Mononuclear cell (primary cell): ENCODE measurements around the gene NCK2. TPM values are rescaled to one million over a fixed set of nuclear protein-coding genes. Genes with fewer than 3 reads are reported as not detected.

ENCODE experiments used
- H3K27me3 ChIP-seq: 2 replicates; pipeline ENCODE4 v1.6.0; 2011; ENCODE audit warnings: low read length, control low read depth; ENCODE audit not compliant: insufficient read depth
- H3K4me1 ChIP-seq: 2 replicates; pipeline ENCODE4 v1.5.1; 2011; ENCODE audit warnings: mild to moderate bottlenecking, low read length, control low read depth; ENCODE audit not compliant: insufficient read depth
- H3K4me3 ChIP-seq: 2 replicates; pipeline ENCODE4 v1.5.1; 2011; ENCODE audit warnings: mild to moderate bottlenecking, low read length, moderate library complexity
- H3K9me3 ChIP-seq: 2 replicates; pipeline ENCODE4 v1.5.1; 2011; ENCODE audit warnings: low read depth, mild to moderate bottlenecking, control low read depth, low read length
- total RNA-seq: library from RNA; depleted of rRNA; stranded (reverse); fragments of >200 nt; gene quantifications from one replicate; pipeline ENCODE4 v1.2.3, GENCODE V29; 2012

NCK2 gene
- total RNA-seq, result 82.7 TPM

DNA sequence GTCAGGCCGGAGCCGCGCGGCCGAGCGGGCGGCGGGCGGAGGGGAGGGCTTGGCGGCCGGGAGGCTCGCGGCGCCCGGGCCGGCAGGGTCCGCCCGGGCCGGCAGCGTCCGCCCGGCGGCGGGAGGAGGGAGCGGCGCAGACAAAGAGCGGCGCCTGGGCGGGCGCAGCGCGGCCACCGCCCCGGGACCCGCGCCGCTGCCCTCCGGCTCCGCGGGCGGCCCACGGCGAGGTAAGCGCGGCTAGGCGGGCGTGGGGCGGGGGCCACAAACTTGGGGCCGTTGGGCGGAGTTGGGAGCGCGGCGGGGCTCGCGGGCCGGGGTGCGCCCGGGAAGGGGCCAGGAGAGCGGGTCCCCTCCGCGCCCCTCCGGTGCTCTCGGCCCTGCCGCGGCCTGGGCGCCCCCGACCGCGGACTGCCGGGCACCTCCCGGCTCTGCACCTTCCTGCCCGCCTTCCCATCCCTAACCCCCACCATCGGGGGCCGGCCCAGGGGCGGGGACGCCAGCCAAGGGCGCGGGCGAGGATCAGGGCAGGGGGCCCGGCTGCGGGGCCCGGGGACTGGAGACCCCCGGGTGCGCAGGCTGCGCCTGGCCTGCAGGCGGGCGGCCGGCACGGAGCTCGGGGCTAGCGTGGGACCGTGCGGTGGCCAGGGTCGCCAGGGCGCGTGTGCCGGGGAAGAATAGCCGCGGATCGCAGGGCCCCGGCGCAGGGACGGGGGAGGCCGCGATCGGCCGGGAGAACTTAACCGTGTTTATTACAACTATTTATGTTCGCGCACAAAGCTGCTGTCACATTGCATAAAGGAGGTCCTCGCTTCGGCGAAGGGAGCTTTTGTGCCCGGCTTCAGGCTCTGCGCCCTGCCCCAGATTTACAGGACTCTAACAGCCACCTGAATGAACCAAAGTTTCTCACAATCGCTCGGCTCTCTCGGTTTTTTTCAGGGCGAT lies at the start of gene NCK2:
Gene NCK2, plus strand, starts transcription at position 4 of the 945 bp plus-strand sequence. CDS start 110,152 bp downstream, outside the sequence.
- Histone ChIP-seq H3K27me3 (no peaks in the 10 kb centered on the region), H3K9me3 (no peaks in the 10 kb centered on the region), H3K4me1 (peaks cover 59% of the 10 kb centered on the region), H3K4me3 (peak within 1 kb of the TSS; percentile 69)

DNA sequence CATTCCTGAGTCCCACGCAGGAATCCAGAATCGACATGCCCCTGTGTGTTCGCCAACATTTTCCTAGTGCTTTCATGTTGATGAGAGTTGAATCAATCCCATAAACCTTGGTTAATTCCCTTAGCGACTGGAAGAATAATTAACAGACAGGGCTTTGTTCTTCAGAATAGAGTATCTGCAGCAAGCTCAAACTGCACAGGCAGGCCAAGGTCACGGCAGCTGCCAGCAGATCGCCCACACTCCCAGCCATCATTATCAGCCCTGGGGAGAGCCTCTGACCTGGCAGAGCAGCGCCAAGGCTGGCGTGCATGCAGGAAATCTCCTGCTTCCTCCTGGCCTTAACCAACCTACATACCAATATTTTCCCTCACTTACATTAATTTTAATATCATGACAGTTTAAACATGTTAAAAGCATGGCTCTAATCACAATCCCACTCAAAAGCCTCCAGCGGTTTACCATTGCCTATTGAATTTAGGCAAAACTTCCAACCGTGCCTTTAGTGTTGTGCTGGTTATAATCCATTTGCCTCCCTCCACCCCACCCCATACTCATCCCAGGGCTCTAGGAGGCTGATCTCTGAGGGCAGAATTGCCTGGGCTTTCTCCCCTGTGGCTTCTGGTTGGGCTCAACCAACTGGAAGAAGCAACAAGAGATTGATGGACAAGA lies 46.8 kb upstream of the NCK2 start:
- no peak overlapping the region for H3K4me3 ChIP-seq
- no peaks in the 10 kb centered on the region for H3K9me3 ChIP-seq
- H3K4me1 ChIP-seq, result no peaks in the 10 kb centered on the region
- H3K27me3 ChIP-seq, result peaks cover 2% of the 10 kb centered on the region

DNA sequence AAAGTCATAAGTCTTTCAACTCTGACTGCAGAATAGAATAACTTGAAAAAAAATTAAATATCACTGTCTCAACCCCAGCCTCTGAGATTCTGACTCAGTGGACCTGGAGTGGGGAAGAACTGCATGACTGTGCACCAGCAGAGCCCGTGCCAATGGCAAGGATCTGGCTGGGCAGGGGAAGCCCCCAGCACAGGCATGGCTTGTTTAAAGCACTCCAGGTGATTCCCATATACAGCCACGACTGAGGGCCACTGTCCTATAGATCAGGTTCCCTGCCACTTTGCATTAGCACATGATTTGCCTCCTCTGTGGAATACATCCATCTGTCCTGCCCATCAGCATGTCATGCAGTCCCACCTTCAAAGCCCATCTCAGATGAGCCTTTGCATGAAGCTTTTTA lies 45.9 kb upstream of the NCK2 start:
- H3K9me3 ChIP-seq, result no peaks in the 10 kb centered on the region
- peaks cover 2% of the 10 kb centered on the region for H3K27me3 ChIP-seq
- H3K4me3 ChIP-seq, result no peak overlapping the region
- no peaks in the 10 kb centered on the region for H3K4me1 ChIP-seq

DNA sequence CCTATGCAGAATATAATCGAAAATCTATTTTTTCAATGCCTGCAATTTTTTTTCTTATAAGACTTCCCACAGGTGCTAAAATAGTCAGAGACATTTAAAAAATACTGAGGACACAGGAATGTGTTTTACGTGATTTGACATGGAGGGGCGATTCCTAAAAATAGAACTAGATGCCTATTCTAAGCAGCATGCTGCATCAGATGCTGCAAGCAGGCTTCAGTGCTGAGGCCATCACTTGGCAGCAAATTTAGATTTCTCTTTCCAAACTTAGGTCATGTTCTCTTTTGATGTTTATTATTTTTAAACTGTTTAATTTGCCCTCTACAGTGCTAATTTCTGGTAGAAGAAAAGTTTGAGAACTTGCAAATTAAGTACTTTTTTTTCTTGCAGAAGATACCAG lies 43.7 kb upstream of the NCK2 start:
- Histone ChIP-seq H3K27me3 (peaks cover 2% of the 10 kb centered on the region), H3K9me3 (no peaks in the 10 kb centered on the region), H3K4me1 (no peaks in the 10 kb centered on the region), H3K4me3 (no peak overlapping the region)

DNA sequence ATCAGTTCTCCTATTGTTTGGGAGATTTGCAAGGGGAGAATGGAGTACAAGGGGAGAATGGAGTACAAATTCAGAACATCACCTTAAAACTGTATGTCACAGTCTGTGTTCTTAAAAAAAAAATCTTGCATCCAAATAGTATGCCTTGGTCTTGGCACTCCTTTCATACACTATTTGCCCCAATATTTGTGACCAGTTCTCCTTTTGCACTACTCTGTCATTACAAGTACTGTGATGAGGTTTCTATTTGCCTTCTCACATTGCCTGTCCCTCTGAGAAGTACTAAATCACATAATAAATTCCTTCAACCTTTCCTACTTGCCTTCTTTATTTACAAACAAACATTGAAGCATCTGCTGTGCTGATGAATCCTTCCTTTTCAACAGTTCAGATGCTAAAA lies 36.0 kb upstream of the NCK2 start:
- Histone ChIP-seq H3K9me3 (no peaks in the 10 kb centered on the region), H3K27me3 (no peaks in the 10 kb centered on the region), H3K4me3 (no peak overlapping the region), H3K4me1 (peaks cover 10% of the 10 kb centered on the region)

DNA sequence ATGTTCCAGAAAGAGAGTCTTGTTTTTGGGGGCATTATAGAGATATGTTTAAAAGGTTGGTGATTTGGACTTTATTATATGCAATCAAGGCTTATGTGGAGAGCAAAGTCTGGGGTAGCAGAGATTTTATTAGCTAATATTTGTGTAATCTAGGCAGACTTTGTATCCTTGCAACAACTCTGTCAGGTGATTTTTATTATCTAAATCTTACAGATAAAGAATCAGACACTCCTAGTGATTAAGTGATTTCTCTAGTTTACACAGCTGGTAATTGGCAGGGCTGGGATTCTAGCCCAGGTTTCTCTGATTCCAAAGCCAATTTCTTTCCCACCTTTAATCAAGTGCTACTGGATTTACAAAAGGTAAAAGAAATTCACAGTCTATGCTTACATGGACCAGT lies 33.3 kb upstream of the NCK2 start:
- no peaks in the 10 kb centered on the region for H3K27me3 ChIP-seq
- H3K4me1 ChIP-seq, result peaks cover 10% of the 10 kb centered on the region
- no peak overlapping the region for H3K4me3 ChIP-seq
- no peaks in the 10 kb centered on the region for H3K9me3 ChIP-seq

DNA sequence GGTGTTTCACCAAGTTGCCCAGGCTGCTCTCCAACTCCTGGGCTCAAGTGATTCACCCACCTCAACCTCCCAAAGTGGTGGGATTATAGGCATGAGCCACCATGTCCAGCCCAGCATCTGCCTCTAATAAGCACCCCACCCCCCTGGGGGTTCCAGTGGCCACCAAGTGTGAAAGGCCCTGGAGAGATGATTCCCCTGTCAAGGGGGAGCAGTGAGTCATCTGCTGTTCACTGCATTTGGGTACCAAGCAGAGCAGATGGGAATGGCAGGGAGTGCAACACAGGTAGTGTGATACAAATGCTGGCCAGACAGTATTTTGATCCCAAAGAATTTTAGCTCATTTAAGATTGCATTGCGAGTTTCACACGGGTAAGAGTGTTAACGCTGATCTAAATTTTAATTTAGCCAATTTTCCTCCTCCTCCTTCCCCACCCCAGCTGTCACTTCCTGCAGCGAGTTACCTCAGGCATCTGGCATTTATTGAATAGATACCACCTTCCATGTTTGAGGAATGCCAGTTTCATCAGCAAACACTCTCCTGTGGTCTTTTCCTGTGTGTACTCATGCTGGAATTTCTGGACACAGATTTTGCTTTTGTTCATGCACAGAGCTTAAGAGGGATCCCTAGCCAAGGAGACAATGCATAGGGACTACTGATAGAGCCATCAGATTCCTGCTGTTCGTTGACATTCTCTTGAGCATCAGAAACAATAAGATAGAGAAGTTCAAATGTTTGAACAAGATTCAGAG lies 32.4 kb upstream of the NCK2 start:
- peaks cover 10% of the 10 kb centered on the region for H3K4me1 ChIP-seq
- no peaks in the 10 kb centered on the region for H3K27me3 ChIP-seq
- H3K9me3 ChIP-seq, result no peaks in the 10 kb centered on the region
- H3K4me3 ChIP-seq, result no peak overlapping the region

DNA sequence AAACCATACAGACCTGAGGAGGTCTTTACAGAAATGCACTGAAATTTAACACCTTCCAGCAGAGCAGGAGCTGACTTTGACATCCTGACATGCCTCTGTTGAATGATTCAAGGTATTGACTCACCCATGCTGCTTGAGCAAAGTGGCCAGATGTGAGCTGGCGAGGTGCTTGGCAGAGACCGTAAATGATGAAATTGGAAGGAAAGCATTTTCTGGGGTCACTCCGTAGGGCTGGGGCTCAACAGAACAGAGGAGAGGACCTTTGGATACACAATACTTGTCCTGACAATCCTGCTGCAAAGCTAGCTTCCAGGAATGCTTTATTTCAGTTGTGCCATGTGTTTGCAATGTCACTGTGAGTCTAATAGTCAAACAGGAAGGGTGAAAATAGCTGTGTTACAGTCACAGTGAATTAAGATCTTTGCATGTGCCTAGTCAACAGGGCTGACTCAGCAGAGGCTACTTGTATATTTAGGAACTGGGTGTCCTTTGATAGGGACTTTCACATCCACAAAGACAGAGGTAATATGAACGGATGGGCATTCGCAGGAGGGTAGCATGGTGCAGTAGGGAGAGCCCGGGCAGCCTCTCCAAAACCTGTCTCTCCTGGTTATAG lies 31.6 kb upstream of the NCK2 start:
- Histone ChIP-seq H3K9me3 (no peaks in the 10 kb centered on the region), H3K27me3 (no peaks in the 10 kb centered on the region), H3K4me1 (peaks cover 10% of the 10 kb centered on the region), H3K4me3 (no peak overlapping the region)

DNA sequence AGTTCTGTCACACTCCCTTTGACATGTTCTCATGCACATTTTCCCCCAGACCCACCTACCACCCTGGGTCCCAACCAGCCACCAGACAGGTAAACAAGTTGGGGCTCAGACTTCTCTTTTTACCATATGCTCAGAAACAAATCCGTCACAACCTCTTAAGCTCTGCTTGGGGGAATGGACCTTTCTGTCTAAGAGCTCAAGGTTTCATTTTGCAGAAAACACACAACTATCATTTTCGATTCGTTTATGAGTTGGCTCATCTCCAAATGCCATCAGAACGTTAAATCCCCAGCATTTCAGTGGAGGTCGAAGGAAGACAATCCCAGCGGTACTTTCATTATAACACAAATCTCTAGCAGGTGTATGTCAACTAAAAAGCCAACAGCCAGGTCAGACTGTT lies 30.6 kb upstream of the NCK2 start:
- Histone ChIP-seq H3K9me3 (no peaks in the 10 kb centered on the region), H3K4me3 (no peak overlapping the region), H3K4me1 (peaks cover 10% of the 10 kb centered on the region), H3K27me3 (no peaks in the 10 kb centered on the region)

DNA sequence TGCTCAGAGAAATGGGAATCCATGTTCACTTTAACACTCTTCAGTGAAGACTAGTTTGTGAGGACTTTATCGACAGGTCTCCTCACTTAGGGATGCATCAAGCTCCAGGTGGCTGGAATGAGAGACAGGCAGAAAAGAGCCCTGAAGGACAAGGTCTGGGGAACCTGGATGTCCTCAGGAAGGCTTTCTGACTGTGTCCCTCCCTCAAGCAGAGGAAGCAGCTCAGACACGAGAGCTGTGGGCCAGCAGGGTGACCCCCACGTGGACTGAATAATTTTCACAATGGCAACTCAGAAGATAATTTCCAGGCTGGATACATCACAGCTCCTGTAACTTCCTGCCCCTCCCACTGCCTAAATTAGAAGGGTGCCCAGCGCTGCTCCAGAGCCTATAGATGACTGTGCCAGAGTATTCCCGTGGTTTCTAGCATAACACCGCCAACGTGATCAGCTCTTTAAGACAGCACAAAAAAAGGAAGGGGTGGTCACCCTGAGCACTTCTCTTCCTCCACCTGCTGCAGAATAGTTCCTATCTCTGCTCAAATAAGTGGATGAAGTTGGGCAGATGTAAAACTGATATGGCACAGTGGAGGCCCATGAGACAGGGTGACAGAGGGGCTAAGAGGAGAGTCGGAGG lies 25.7 kb upstream of the NCK2 start:
- H3K27me3 ChIP-seq, result no peaks in the 10 kb centered on the region
- H3K4me1 ChIP-seq, result no peaks in the 10 kb centered on the region
- no peak overlapping the region for H3K4me3 ChIP-seq
- H3K9me3 ChIP-seq, result no peaks in the 10 kb centered on the region

DNA sequence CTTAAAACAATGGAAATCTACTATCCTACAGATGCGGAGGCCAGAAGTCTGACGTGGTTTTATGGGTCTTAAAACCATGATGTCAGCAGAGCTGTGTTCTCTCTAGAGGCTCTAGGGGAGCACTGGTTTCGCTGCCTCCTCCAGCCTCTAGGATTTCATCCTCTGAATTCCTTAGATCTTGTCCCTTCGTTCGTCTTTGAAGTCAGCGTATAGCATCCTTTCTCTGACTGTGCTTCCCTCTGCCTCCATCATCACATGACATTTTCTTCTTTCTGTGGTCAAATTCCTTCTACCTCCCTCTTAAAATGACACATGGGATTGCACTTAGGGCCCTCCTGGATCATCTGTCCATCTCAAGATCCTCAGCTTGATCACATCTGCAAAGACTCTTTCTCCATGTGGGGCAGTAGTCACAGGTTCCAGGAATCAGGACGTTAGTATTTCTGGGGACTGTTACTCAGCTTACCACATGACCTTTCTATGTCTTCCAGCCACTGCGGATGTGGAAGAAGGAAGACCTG lies 22.7 kb upstream of the NCK2 start:
- Histone ChIP-seq H3K4me1 (no peaks in the 10 kb centered on the region), H3K27me3 (no peaks in the 10 kb centered on the region), H3K4me3 (no peak overlapping the region), H3K9me3 (no peaks in the 10 kb centered on the region)

DNA sequence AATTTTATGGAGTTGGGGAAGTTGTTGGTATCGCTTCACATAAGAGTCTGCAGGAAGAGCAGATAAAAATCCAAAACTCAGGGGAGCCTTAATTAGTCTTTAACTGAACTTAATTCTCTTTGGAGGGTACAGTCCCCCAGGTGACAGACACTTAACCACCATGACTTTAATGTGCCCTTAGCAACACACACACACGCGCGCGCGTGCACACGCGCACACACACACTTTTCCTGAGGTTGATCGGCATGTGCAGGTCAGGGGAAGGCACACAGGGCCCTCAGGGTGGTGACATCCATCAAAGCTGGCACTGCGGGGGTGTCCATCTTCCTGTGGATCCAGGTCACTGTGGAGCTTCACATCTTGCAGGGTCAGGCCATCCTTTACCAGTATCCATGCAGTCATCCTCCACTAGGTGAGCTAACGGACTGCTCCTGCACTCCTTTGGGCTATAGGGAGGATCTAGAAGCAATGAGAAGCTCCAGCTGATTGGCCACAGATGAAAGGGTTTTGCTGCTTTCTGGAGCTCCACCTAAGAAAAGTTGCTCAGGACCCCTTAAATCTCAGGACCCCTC lies 21.9 kb upstream of the NCK2 start:
- Histone ChIP-seq H3K4me3 (no peak overlapping the region), H3K9me3 (peaks cover 5% of the 10 kb centered on the region), H3K27me3 (no peaks in the 10 kb centered on the region), H3K4me1 (no peaks in the 10 kb centered on the region)

DNA sequence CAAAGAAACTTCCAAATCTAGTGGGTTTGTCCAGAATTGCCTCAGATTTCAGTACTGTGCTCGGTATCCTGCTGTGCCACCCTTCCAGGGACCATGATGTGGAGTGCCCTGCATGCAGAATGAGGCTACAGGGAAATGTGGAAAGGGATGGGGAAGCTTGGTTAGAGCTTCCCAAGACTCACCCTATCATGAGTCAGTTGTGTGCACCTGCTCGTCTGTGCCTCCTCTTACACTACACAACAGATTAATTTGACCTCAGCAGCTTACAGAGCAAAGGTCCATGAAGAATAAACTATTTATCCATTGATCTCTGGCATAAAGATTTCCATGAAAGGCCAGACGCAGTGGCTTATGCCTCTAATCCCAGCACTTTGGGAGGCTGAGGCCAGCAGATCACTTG lies 21.3 kb upstream of the NCK2 start:
- no peak overlapping the region for H3K4me3 ChIP-seq
- peaks cover 5% of the 10 kb centered on the region for H3K9me3 ChIP-seq
- H3K4me1 ChIP-seq, result no peaks in the 10 kb centered on the region
- H3K27me3 ChIP-seq, result no peaks in the 10 kb centered on the region

DNA sequence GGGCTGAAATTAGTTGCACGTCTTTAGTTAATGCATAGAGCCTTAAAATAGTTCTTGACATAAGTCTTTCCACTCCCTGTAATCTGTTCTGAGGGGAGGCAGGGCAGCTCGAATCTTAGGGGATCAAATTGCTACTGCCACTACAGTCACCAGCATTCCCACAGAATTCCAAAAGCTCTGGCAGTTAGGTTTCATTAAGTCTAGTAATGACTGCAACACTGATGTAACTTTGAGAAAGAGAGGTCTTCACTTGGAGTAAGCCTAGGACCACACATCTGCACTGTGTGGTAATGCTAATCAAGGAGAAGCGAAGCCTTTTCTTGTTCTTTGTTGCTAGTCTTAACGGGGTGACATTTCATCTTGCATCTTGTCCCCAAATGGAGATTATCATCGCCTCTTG lies 19.3 kb upstream of the NCK2 start:
- no peaks in the 10 kb centered on the region for H3K4me1 ChIP-seq

More for the DNA sequence above, 19.3 kb upstream of the NCK2 start:
- Histone ChIP-seq H3K27me3 (no peaks in the 10 kb centered on the region), H3K9me3 (peaks cover 5% of the 10 kb centered on the region), H3K4me3 (no peak overlapping the region)
